ENCODE measurements around the gene SLC4A1AP.
A peak's percentile ranks its signal among the peaks of the same experiment; 100 is the strongest.
"Not testable (repeated sequence)": the region's sequence is repeated elsewhere in the genome, so short reads cannot be mapped to it uniquely, and the experiment has no call there.

Gene SLC4A1AP, protein sequence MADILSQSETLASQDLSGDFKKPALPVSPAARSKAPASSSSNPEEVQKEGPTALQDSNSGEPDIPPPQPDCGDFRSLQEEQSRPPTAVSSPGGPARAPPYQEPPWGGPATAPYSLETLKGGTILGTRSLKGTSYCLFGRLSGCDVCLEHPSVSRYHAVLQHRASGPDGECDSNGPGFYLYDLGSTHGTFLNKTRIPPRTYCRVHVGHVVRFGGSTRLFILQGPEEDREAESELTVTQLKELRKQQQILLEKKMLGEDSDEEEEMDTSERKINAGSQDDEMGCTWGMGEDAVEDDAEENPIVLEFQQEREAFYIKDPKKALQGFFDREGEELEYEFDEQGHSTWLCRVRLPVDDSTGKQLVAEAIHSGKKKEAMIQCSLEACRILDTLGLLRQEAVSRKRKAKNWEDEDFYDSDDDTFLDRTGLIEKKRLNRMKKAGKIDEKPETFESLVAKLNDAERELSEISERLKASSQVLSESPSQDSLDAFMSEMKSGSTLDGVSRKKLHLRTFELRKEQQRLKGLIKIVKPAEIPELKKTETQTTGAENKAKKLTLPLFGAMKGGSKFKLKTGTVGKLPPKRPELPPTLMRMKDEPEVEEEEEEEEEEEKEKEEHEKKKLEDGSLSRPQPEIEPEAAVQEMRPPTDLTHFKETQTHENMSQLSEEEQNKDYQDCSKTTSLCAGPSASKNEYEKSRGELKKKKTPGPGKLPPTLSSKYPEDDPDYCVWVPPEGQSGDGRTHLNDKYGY

DNA sequence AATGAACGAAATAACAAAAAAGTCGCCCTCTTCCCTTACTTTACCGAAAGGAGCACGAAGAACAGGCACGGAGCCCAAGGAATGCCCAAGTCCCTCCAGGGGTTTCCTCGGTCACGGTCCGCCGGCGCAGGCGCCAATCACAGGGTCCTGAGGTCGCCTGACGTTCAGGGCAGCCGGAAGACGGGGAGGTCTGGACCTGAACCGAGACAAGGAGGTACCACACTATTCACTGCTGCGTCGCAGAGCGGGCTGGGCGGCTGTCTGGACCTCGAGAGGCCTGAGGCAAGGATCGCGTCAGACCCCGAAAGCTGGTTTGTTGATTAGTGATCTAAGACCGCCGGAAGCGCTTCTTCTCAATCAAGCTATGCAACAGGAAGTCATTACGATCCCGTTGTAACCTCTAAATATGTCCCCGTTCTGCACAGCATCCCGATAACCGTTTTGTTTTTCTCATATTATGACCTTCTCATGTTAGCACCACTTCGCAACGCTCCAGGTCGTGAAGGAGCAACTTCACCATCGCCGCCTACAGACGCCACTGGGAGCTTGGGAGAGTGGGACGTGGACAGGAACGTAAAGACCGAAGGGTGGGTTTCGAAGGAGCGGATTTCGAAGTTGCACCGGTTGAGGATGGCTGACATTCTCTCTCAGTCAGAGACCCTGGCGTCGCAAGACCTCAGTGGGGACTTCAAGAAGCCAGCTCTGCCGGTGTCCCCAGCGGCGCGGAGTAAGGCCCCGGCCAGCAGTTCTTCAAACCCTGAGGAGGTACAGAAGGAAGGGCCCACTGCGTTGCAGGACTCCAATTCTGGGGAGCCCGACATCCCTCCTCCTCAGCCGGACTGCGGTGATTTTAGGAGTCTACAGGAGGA, at the start of gene SLC4A1AP, which contains the start of gene SUPT7L:
Gene SLC4A1AP, plus strand, starts transcription at position 605 of the 869 bp plus-strand sequence. Its CDS starts 26 bp downstream, at position 631.
Gene SUPT7L, minus strand, starts transcription at position 330 of the 869 bp plus-strand sequence. CDS start 1,422 bp downstream, outside the sequence.
- DNase-seq (ENCODE audit: low read depth in 2 of 2): peak; percentile 38 to 56

DNA sequence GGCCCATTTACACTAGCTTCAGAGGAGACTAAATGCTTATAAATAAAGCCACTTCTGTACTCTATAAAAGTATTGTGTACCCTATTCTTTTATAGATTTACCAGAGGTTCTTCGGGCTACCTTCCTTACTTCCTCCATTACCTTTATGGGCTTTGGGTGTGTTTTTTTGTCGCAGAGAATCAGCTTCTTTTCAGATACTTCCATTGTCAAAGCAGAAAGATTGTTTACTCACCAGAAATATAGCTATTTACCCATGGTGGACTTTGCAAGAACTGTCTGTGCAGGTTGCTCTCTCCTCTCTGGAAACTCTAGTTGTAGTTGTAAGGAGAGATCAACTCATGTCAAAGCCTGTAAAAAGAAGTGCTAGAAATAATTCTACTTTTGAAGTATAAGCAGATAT, 49.7 kb upstream of the SLC4A1AP start:
- DNase-seq (ENCODE audit: low read depth in 2 of 2): no peak

DNA sequence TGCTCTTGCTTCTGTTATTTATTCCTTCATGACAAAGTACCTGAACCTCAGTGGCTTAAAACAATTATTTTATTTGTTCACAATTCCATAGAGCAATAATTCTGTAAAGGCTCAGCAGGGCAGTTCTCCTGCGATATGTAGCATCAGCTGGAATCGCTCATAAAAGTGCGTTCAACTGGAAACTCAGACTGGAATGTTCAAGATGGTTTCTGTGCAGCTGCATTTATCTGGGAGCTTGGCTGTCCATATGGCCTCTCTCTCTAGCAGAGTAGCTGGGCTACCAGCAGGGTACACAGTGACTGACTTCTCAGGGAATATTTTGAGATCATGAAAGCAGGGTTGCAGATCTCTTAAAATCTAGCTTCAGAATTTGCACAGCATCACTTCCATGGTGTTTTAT, 48.4 kb upstream of the SLC4A1AP start:
- DNase-seq (ENCODE audit: low read depth in 2 of 2): no peak

DNA sequence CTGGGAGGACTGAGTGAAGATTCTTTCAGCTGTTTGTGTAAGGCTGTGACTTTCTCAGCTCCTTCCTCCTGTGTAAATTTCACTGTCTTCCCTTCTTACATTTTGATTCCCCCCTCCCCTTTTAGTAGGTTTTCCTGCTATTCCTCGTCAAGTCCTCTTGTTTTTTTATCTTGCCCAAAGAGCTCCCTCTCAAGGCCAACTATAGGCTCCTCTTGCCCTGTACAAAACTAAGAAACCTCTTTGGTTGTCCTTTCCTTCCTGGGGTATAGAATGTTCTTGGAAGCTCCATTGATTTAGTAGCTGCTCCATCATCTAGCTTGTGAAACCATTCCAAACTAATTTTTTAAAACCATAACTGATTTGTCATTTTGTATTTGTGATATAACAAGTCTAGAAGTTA, 42.2 kb upstream of the SLC4A1AP start:
- DNase-seq (ENCODE audit: low read depth in 2 of 2): no peak

DNA sequence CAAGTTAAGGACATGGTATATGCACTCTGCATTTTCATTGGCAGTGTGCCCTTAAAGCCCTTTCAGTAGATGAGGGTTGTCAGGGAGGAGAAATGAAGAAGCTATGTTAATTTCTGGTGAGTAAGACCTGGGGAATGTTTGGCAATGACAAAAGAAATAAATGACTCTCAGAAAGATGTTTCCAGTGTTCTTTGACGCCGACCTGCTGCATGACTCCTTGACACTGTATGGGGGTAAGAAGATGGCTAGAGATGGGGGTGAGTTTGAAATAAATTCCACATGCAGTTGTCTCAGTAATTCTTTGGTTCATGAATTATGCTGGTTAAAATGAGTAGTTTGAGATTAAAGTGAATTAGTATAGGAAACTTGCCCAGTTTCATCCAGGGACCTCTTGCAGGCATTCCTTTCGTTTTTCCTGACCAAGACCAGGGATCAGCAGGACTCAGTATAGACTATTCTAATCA, 40.7 kb upstream of the SLC4A1AP start:
- no peak for DNase-seq (ENCODE audit: low read depth in 2 of 2)

DNA sequence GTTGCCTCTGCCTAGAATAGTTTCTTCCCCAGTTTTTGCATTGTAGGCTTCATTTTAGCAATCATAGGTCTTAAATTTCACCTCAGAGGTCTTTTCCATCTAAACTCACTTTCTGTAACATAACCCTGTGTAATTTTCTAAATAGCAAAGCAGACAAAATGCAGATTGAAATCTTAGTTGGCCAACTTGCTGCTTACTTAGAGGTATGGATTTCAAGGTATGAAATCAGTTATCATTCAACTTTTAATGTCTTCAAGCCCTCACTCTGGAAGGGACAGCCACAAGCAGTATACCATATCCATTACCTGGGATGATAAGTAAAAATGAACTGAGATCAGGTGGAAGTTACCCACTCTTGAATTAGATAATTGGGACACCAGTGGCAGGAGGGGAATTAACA, 38.7 kb upstream of the SLC4A1AP start:
- DNase-seq (ENCODE audit: low read depth in 2 of 2): no peak

DNA sequence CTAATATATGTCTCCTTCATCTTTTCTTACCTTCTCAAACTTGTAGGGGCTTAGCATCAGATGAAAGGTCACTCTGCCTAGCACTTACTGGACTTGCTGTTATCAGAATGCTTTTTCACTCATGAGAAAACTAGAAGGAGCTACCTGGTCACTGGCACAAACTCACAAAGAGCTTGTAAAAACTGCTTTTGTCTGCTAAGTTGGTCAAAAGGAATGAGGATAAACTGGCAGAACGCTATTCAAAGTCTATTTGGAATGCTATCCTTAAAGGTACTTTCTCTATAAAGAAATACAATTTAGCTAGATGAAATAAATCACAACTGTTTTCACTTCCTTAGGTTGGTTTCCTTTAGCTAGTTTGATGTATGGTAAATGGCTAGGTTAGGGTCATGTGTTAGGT, 37.4 kb upstream of the SLC4A1AP start:
- DNase-seq (ENCODE audit: low read depth in 2 of 2): not testable (repeated sequence)

DNA sequence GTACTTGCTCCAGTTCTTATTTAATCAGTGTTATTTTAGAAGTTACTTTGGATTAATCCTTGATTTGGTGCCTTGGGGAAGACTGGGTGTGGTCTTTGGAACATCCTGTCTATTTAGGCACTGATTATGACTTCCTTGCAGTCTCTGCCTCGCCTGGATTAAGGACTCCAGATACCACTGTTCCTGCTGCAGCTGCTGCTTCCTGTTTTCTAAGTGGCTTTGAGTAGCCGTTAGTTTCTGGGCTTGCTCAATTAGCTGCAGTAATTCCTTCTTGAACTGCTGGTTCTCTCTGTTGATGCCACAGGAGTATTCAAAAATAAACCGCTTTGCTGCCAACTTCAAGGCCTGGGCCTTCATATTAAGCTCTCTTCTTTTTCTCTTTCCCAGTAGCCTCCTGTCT, 36.8 kb upstream of the SLC4A1AP start:
- DNase-seq (ENCODE audit: low read depth in 2 of 2): not testable (repeated sequence)

DNA sequence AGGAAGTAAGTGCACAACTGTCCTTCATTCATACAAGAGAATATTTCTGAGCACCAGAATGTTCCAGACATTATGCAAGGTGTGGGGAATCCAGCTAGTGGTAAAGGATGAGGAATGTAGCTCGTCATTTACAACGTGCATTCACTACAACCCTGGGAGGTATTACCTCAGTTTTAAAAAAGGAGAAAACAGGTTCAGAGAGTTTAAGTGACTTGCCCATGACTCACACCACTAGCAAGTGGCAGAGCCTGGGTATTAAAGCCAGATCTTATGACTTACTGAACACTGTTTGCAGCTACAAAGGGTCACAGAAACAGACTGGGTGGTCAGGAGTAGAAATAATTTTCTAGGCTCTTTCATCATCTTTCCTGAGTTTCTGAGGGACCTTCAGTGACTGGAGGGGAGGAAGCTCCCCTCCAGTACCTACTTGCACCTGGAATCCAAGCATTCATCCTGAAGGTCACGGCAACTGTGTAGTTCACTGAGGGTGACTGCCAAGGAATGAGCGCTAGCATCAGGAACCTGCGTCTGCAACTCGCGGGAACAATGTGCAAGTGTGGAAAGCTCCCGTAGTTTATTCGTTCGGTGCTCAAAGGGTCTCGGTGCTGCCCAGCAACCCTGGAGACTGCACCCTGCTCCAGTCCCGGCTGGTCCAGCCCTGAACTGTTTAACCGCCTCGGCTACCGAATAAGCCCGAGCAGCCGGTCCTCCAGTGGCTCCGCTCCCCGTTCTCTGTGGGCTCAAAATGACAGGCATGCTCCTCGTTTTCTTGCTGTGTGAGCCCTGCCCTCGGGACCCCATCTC, 35.5 kb upstream of the SLC4A1AP start:
- DNase-seq (ENCODE audit: low read depth in 2 of 2): no peak

DNA sequence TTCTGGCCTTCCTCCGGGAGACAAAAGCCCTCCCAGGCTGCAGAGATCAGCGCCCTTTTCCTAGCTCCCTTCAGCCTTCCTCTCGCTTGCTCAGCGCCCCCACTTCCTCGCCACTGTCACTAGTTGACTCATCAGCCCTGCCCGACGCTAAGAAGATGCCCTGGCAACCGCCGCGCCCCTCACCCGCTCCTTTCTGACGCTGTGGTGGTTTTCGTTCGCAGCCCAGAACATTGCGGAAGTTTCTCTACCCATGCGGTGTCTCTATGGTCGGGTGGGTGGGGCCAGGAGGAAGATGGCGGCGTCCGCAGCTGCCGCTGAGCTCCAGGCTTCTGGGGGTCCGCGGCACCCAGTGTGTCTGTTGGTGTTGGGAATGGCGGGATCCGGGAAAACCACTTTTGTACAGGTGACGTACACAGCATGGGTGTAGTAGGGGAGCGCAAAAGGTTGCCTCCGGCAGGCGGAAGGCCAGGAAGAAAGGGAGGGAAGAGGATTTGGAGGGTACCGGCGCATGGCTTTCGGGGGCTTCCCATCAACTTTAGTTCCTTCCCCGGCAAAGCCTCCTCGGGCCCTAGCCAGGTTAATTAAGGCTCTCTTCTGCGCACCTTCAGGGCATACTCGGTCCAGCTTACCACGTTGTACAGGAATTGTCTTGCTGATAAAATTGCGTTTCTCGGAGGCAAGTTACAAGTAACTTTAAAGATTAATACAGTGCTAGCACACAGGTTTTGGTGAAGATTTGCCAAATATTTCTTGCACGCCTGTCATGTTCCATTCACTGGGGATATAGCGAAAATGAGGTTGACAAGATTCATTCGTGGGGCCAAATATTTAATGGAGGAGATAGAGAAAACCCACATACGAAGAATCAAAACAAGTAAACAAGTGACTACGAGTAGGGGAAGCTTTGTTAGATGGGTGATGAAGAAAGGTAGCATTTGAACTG, 34.7 kb upstream of the SLC4A1AP start, which contains the start of the genes CCDC121 and GPN1:
Gene CCDC121, minus strand, starts transcription at position 246 of the 943 bp plus-strand sequence. CDS start 1,213 bp downstream, outside the sequence.
Gene GPN1, plus strand, starts transcription at position 284 of the 943 bp plus-strand sequence. Its CDS starts 9 bp downstream, at position 293.
- peak; percentile 95 to 96 for DNase-seq (ENCODE audit: low read depth in 2 of 2)

DNA sequence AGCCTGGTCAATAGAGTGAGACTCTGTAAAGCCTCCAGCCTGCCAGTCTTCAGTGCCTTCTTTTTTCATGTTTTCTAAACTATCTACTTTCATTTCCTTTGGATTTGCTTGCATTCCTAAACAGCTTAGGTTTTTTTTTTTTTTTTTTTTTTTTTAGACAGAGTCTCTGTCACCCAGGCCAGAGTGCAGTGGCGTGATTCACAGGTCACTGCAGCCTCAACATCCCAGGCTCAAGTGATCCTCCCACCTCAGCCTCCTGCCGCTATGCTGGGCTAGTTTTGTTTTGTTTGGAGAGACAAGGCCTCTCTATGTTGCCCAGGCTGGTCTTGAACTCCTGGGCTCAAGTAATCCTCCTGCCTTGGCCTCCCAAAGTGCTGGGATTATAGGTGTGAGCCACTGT, 33.4 kb upstream of the SLC4A1AP start:
- not testable (repeated sequence) for DNase-seq (ENCODE audit: low read depth in 2 of 2)

DNA sequence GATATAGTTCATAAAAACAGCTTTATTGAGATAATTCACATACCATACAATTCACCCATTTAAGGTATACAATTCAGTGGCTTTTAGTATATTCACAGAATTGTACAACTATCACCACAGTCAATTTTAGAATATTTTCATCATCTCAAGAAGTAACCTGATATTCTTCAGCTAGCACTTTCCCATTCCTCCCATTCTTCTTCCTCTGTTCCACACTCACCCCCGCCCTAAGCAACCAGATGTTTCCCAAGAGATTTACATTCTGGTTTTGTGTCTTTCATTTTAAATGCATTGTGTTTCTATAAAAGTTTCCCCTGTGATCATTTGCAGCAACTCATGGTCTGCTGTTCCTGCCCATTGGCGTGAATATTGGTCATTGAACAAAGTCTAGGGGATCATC, 29.4 kb upstream of the SLC4A1AP start:
- DNase-seq (ENCODE audit: low read depth in 2 of 2): no peak

DNA sequence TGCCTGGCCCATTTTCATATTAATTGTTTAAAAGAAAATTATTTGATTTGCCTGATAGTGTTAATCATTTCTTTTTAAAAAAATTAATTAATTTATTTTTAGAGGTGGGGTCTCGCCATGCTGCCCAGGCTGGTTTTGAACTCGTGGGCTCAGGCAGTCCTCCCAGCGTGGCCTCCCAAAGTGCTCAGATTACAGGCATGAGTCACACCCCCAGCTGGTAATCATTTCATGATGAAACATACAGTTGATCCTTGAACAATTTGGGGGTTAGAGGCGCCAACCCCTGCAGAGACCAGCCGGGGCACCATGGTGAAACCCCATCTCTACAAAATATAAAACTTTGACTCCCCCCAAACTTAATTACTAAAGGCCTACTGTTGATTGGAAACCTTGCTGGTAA, 26.9 kb upstream of the SLC4A1AP start:
- no peak for DNase-seq (ENCODE audit: low read depth in 2 of 2)

DNA sequence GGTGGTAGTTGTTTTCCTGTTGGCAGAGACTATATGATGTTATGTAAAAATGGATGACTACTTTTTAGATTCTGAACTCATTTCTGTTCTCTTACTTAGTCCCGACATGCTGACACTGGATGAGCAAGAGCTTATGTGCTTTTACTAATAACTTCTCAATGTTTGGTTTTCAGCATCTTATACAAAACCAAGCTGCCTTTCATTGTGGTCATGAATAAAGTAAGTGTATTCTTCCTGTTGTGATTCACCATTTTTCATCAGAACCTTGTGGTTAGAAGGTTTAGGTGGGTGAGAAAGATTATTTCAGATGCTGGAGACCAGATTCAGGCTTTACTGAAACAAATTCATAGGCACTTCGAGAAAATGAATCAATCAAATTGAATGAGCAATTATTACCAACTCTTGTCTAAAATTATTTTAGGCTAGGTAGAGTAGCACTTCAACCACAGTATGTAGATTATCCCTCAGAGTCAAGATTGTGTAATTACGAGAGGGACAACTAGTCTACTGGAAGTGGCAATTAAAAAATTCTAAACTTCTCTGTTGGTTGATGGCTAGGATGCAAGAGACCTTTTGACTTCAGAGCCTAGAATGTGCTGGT, 25.6 kb upstream of the SLC4A1AP start:
- DNase-seq (ENCODE audit: low read depth in 2 of 2): no peak

DNA sequence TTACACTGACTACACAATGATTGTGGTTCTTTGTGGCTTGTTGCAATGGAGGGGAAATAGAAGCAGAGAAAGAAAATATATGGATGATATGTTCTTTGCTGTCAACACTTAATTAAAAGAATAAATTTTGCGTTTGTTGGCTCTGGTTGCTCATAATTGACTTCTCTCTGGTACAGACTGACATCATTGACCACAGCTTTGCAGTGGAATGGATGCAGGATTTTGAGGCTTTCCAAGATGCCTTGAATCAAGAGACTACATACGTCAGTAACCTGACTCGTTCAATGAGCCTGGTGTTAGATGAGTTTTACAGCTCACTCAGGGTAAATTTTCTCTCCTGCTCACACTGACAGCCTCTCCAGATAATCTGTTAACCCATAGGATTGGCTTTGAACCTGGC, 25.0 kb upstream of the SLC4A1AP start:
- DNase-seq (ENCODE audit: low read depth in 2 of 2): no peak

DNA sequence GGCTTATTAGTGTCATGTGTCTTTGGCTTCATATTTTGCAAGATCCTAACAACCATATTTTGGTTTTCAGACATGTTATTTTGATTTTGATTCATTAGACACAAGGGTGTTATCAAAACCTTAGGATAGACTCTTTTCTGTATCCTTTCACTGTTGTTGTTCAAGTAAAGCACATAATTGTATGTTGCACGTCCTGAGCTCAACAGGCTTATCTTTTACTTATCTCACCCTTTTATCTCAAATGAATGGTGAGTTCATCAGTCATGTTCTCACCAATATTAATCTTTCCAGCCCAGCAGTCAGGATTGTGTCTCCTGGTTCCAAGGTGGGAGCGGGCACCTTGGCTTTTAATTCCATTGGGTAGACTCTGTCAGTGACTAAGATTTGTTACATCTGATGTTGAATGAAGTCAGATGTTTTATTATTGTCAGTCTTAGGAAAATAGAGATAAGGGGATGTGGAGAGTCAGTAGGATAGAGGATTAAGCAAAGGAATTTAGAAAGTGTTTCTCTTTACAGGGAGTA, 22.9 kb upstream of the SLC4A1AP start:
- no peak for DNase-seq (ENCODE audit: low read depth in 2 of 2)

DNA sequence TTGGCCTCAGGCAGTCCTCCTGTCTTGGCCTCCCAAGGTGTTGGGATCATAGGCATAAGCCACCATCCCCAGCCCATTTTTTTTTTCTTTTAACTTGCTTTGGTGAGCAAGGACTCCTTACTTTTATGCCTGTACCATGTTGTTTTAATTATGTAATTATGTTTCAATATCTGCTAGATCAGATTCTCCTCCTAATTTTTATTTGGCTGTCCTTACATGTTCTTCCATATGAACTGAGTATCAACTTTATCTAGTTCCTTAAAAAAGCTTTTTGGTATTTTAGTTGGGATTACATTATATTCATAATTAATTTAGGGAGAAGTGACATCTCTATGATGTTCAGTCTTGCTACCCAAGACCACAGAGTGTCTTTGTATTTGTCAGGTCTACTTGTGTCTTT, 18.5 kb upstream of the SLC4A1AP start:
- no peak for DNase-seq (ENCODE audit: low read depth in 2 of 2)

DNA sequence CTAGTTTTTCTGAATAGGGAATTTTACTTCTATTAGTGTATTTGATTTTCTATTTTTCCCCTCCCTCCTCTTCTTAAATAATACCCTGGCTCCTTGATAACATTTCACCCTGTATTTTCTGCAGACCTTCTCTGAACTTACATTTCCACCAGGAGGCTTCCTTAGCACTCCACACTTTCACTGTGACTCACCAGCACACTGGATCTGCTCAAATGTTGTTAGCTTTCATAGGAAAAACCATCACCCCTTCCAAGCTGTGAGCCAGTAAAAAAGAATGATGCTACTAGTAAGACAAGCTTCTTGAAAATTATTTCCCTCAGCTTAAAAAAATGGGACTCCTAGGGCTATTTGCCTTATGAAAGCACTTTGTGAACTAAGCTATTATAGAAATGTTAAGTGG, 16.4 kb upstream of the SLC4A1AP start:
- no peak for DNase-seq (ENCODE audit: low read depth in 2 of 2)

DNA sequence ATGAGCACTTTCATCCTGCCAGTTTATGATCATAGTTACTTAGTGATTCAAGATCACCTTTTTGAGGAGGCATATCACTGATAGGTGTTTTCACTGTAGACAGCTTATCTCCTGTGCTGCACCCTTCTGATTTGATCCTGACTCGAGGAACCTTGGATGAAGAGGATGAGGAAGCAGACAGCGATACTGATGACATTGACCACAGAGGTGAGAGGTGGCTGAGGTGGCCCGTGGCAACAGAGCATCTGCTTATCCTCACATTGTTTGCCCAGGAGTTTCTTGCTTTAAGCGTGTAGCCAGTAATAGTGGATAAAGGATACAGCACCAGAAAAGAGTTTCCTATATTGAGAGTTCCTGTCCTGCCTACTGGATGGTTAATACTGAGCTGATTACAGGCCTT, 16.0 kb upstream of the SLC4A1AP start:
- DNase-seq (ENCODE audit: low read depth in 2 of 2): no peak
